GM19467 (cell line): ENCODE data around the gene MEIOC.
"Not testable (repeated sequence)": the region's sequence is repeated elsewhere in the genome, so short reads cannot be mapped to it uniquely, and the experiment has no call there.

ENCODE experiments used
- ATAC-seq: cut with Tn5 transposase; IDR thresholded peaks from one replicate; pipeline ENCODE4 v1.9.1; 2021; ENCODE audit warnings: mild to moderate bottlenecking, moderate library complexity; ENCODE audit not compliant: unreplicated experiment

The MEIOC gene

DNA sequence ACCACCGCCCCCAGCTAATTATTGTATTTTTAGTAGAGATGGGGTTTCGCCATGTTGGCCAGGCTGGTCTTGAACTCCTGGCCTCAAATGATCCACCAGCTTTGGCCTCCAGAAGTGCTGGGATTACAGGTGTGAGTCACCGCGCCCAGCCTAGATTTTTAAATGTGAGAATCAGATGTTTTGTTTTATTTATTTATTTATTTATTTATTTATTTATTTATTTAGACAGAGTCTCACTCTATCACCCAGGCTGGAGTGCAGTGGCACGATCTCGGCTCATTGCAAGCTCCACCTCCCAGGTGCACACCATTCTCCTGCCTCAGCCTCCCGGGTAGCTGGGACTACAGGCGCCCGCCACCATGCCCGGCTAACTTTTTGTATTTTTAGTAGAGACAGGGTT lies 44.0 kb downstream of the MEIOC start:
- ATAC-seq, result not testable (repeated sequence)

DNA sequence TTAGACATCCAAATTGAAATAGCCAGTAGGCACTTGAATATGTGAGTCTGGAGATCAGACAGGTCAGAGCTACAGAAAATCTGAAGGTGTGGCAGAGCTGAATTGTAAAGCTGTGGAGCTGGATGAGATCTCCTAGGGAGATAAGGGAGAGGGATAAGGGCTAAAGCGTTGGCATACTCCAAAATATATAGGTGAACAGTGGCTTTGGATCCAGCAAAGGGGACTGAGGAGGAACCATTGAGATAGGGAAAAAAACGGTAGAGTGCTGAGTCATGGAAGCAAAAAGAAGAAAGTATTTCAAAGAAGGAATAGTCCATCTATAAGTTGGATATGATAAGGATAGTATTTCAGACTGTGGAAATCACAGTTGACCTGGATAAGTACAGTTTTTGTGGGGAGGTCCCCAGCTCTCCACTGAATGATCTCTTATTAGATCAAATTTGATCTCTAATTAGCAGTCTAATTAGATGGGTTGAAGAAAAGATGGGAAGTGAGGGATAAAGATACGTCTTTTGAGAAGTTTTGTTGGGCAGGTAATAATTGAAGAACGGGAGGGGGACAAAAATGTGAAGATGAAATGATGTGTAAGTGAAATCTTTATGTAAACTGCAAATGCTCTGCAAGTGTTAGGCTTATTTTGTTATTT lies 51.6 kb downstream of the MEIOC start:
- ATAC-seq, result no peak

GRCh38 chr17:44708401-44709263 lies 52.4 kb downstream of the MEIOC start, which contains the start of gene DBF4B:
TSS of gene DBF4B (plus strand) at chr17:44708665. CDS start at chr17:44708821, 156 bp downstream.
- ATAC-seq, result no peak

- no peak for ATAC-seq
Measured at GRCh38 chr17:44719444-44719843, 63.2 kb downstream of the MEIOC start.

DNA sequence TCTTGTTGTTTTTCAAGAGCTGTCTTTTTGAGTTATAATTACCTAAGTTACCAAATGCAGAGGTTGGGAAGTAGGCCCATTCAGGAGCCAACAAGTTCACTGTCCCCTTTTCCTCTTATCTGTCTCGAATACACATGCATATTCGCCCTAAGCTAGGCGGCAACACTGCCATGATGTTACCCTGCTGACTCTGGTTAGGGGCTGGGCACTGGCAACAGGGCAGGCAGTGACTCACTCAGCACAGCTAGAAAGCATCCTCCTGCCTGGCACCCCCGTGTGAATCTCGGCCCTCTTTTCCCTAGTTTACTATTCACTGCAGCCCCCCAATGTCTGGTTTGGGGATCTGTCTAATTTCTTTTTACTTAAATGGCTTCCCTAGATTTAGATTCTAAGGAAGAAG lies 66.0 kb downstream of the MEIOC start:
- no peak for ATAC-seq
